ENCODE results near the gene TMPRSS11F. TPM values are rescaled to one million over a fixed set of nuclear protein-coding genes. Genes with fewer than 3 reads are reported as not detected.

The TMPRSS11F gene
- total RNA-seq, 1 donor: not detected

GRCh38 chr4:68141852-68142251 lies 12.2 kb upstream of the TMPRSS11F start:
- Histone ChIP-seq H3K27me3 (ENCODE audit: insufficient read depth, low read length) (no peaks in the 10 kb centered on the region), H3K4me3 (ENCODE audit: insufficient read depth, low read length) (no peak overlapping the region), H3K9me3 (ENCODE audit: low read depth, low read length) (no peaks in the 10 kb centered on the region), H3K36me3 (ENCODE audit: insufficient read depth, low read length) (no peaks in the 10 kb centered on the region), H3K4me1 (ENCODE audit: insufficient read depth, low read length) (no peaks in the 10 kb centered on the region), H4K20me1 (ENCODE audit: insufficient read depth, low read length) (no peaks in the 10 kb centered on the region), H3K79me2 (ENCODE audit: insufficient read depth, low read length) (no peaks in the 10 kb centered on the region), H3K27ac (ENCODE audit: low read depth, low read length) (no peak overlapping the region), H3K4me2 (ENCODE audit: insufficient read depth, low read length) (no peak overlapping the region), H2AFZ (ENCODE audit: low read length) (no peak overlapping the region)
- DNase-seq (ENCODE audit: insufficient read length, low spot score, missing footprints): no peak
- TF ChIP-seq, protein P1, sequence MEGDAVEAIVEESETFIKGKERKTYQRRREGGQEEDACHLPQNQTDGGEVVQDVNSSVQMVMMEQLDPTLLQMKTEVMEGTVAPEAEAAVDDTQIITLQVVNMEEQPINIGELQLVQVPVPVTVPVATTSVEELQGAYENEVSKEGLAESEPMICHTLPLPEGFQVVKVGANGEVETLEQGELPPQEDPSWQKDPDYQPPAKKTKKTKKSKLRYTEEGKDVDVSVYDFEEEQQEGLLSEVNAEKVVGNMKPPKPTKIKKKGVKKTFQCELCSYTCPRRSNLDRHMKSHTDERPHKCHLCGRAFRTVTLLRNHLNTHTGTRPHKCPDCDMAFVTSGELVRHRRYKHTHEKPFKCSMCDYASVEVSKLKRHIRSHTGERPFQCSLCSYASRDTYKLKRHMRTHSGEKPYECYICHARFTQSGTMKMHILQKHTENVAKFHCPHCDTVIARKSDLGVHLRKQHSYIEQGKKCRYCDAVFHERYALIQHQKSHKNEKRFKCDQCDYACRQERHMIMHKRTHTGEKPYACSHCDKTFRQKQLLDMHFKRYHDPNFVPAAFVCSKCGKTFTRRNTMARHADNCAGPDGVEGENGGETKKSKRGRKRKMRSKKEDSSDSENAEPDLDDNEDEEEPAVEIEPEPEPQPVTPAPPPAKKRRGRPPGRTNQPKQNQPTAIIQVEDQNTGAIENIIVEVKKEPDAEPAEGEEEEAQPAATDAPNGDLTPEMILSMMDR (IDR thresholded peaks at IDR 0.05; ENCODE audit: extremely low read depth, low read depth, low read length): no peak

GRCh38 chr4:68132342-68132741 lies 2.7 kb upstream of the TMPRSS11F start:
- Histone ChIP-seq H3K4me3 (ENCODE audit: insufficient read depth, low read length) (no peak overlapping the region), H3K27me3 (ENCODE audit: insufficient read depth, low read length) (no peaks in the 10 kb centered on the region), H3K4me1 (ENCODE audit: insufficient read depth, low read length) (no peaks in the 10 kb centered on the region), H4K20me1 (ENCODE audit: insufficient read depth, low read length) (no peaks in the 10 kb centered on the region), H3K36me3 (ENCODE audit: insufficient read depth, low read length) (no peaks in the 10 kb centered on the region), H3K9me3 (ENCODE audit: low read depth, low read length) (peaks cover 2% of the 10 kb centered on the region), H3K4me2 (ENCODE audit: insufficient read depth, low read length) (no peak overlapping the region), H2AFZ (ENCODE audit: low read length) (no peak overlapping the region), H3K79me2 (ENCODE audit: insufficient read depth, low read length) (no peaks in the 10 kb centered on the region), H3K27ac (ENCODE audit: low read depth, low read length) (no peak overlapping the region)
- TF ChIP-seq, protein P1 (IDR thresholded peaks at IDR 0.05; ENCODE audit: extremely low read depth, low read depth, low read length): no peak
- no peak for DNase-seq (ENCODE audit: insufficient read length, low spot score, missing footprints)

DNA sequence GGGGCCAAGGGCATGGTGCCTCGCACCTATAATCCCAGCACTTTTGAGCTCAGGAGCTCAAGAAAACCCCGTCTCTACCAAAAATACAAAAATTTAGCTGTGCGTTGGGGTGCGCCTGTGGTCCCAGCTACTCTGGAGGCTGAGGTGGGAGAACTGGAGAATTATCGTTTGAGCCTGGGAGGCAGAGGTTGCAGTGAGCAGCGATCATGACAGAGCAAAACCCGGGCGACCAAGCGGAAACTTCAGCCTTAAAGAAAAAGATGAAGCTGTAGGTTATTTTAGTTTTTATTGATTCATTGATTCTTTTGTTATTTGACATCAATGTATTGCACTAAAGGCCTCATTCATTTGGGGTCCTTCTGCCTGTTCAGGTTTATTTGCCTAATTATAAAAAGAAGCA lies 5.4 kb downstream of the TMPRSS11F start:
- Histone ChIP-seq H3K9me3 (ENCODE audit: low read depth, low read length) (no peaks in the 10 kb centered on the region), H2AFZ (ENCODE audit: low read length) (no peak overlapping the region), H3K4me3 (ENCODE audit: insufficient read depth, low read length) (no peak overlapping the region), H3K27ac (ENCODE audit: low read depth, low read length) (no peak overlapping the region), H3K4me2 (ENCODE audit: insufficient read depth, low read length) (no peak overlapping the region), H3K4me1 (ENCODE audit: insufficient read depth, low read length) (no peaks in the 10 kb centered on the region), H3K27me3 (ENCODE audit: insufficient read depth, low read length) (no peaks in the 10 kb centered on the region), H4K20me1 (ENCODE audit: insufficient read depth, low read length) (no peaks in the 10 kb centered on the region), H3K36me3 (ENCODE audit: insufficient read depth, low read length) (no peaks in the 10 kb centered on the region), H3K79me2 (ENCODE audit: insufficient read depth, low read length) (no peaks in the 10 kb centered on the region)
- TF ChIP-seq, protein P1 (IDR thresholded peaks at IDR 0.05; ENCODE audit: extremely low read depth, low read depth, low read length): no peak
- DNase-seq (ENCODE audit: insufficient read length, low spot score, missing footprints): no peak

DNA sequence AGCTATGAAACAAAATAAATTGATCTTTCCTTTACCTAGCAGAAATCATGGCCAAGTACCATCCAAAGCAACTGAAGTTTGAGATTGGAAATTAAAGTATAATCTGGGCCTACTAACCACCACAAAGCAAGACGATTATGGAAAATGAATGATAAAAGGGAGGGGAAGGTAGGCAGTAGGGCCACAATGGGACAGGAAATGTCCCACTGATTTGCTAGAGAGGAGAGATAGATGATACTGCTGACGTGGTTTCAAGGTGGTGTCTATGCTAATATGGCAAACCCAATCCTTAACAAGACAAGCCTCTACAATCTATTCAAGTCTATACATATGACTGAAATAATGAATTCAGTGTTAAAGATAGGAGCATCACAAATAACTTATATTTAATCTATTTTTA lies 6.1 kb downstream of the TMPRSS11F start:
- no peak overlapping the region for H3K4me2 ChIP-seq (ENCODE audit: insufficient read depth, low read length)
- H3K27me3 ChIP-seq (ENCODE audit: insufficient read depth, low read length): no peaks in the 10 kb centered on the region
- H3K36me3 ChIP-seq (ENCODE audit: insufficient read depth, low read length): no peaks in the 10 kb centered on the region
- H2AFZ ChIP-seq (ENCODE audit: low read length): no peak overlapping the region
- TF ChIP-seq, protein P1 (IDR thresholded peaks at IDR 0.05; ENCODE audit: extremely low read depth, low read depth, low read length): no peak
- H3K4me1 ChIP-seq (ENCODE audit: insufficient read depth, low read length): no peaks in the 10 kb centered on the region
- no peak overlapping the region for H3K27ac ChIP-seq (ENCODE audit: low read depth, low read length)
- no peaks in the 10 kb centered on the region for H4K20me1 ChIP-seq (ENCODE audit: insufficient read depth, low read length)
- H3K4me3 ChIP-seq (ENCODE audit: insufficient read depth, low read length): no peak overlapping the region
- no peaks in the 10 kb centered on the region for H3K9me3 ChIP-seq (ENCODE audit: low read depth, low read length)
- DNase-seq (ENCODE audit: insufficient read length, low spot score, missing footprints): no peak
- H3K79me2 ChIP-seq (ENCODE audit: insufficient read depth, low read length): no peaks in the 10 kb centered on the region
